Heart right ventricle (tissue), 16 donors: Measurements from ENCODE around the gene PVALEF. TPM values are rescaled to one million over a fixed set of nuclear protein-coding genes. Genes with fewer than 3 reads are reported as not detected.

Experiments
- ATAC-seq, 8 donors: fragments of 200-7000 bp; cut with Tn5 transposase; one replicate each; pipeline ENCODE4 v1.9.1; 2020; ENCODE audit warnings: mild to moderate bottlenecking in 8 of 8, moderate library complexity in 8 of 8, moderate number of reproducible peaks in 1 of 8
- DNase-seq, 2 donors: peaks; one replicate each; pipeline ENCODE4 v3.0.0-alpha.2; 2020
- H3K27ac ChIP-seq, 10 donors: fragments of 200-600 bp; sonication (generic) in 2 of 10; one replicate each; pipeline versions ENCODE4 v1.5.0 to v1.8.0; 2020 to 2022; ENCODE audit warnings: mild to moderate bottlenecking in 3 of 10
- H3K27me3 ChIP-seq, 7 donors: fragments of 200-600 bp; one replicate each; pipeline ENCODE4 v1.8.0; 2021 to 2022; ENCODE audit warnings: mild to moderate bottlenecking in 2 of 7
- H3K36me3 ChIP-seq, 9 donors: fragments of 200-600 bp; sonication (generic) in 1 of 9; one replicate each; pipeline versions ENCODE4 v1.5.0 to v1.8.0; 2020 to 2022; ENCODE audit warnings: mild to moderate bottlenecking in 2 of 9
- H3K4me1 ChIP-seq, 9 donors: fragments of 200-600 bp; sonication (generic) in 1 of 9; one replicate each; pipeline versions ENCODE4 v1.5.0 to v1.8.0; 2020 to 2022; ENCODE audit warnings: mild to moderate bottlenecking in 4 of 9
- H3K4me3 ChIP-seq, 10 donors: fragments of 200-600 bp; sonication (generic) in 2 of 10; one replicate each; pipeline versions ENCODE4 v1.5.0 to v1.8.0; 2020 to 2022; ENCODE audit warnings: mild to moderate bottlenecking in 7 of 10, moderate library complexity in 2 of 10
- H3K9me3 ChIP-seq, 11 donors: fragments of 200-600 bp in 10 of 11; sonication (generic) in 2 of 11; one replicate each; pipeline versions ENCODE4 v1.5.0 to v1.8.0; 2013 to 2022; ENCODE audit warnings: mild to moderate bottlenecking in 2 of 11, control low read depth in 1 of 11, moderate library complexity in 1 of 11
- CTCF ChIP-seq, 9 donors: fragments of 200-600 bp; sonication (generic) in 2 of 9; IDR thresholded peaks; one replicate each; pipeline versions ENCODE4 v1.5.0 to v1.8.0; 2021 to 2022; ENCODE audit warnings: antibody characterized with exemption in 9 of 9, mild to moderate bottlenecking in 5 of 9, moderate library complexity in 1 of 9
- WGBS, 2 donors: extraction: QIAGEN DNeasy Blood & Tissue Kit; methylation state at CpG; one replicate each; pipeline ENCODE4 v1.1.7; 2013; ENCODE audit warnings: inconsistent platforms in 1 of 2; 5-methylcytosine and 5-hydroxymethylcytosine counted together
- intact Hi-C, 10 donors: fragments of 100-400 bp; cut with DNase I; formaldehyde crosslinking; loops; one replicate each; pipeline versions ENCODE4 v1.11.1 to v1.14.2; 2022
- polyA plus RNA-seq, 2 donors: library from polyadenylated mRNA; stranded (reverse); fragments of 200-250 nt; gene quantifications; one replicate each; pipeline ENCODE4 v1.2.3, GENCODE V29; 2013
- total RNA-seq, 10 donors: library from RNA; stranded (reverse); fragmentation: NEBNext Ultra II Directional in 3 of 10; extraction: Animal tissue kit (Norgen Biotek cat#: 25700) in 3 of 10; gene quantifications; one replicate each; pipeline versions ENCODE4 v1.2.1 to v1.2.4, GENCODE V29; 2021 to 2023
- donor health status: Arrhythmogenic right ventricular cardiomyopathy.
- donor health status: ischemic (EF 13 %, LVEDD 7.1; RV severe dilation, severe dysfunction).
- donor health status: healthy with polysubstance abuse.
- donor health status: DM: no; HTN: yes; CAD: no.
- donor health status: DM: no; HTN: no; CAD: no.
- donor health status: ischemic (EF 25% LVEDD 6.9; RV normal size, moderate dysfunction).
- donor health status: ischemic (EF 25% LVEDD 5.7; RV mildly dilated, moderate dysfunction).
- donor health status: healthy.
- donor health status: DM: yes; HTN: yes; CAD: no.
- donor health status: Ischemic cardiomyopathy.
- donor health status: ischemic (EF 35%, LVEDD 5.7; RV mildly dilated, moderate dysfunction).
- donor health status: nonischemic (EF 11% LVEDD 7.7; RV severe dilation, severe dysfunction).
- donor health status: DM: yes; HTN: yes; CAD: no.
- donor health status: PGD.
- donor health status: ischemic (EF 29% LVEDD 5.4; RV normal size, mild dysfunction).
- donor health status: nonischemic (EF 23%, LVEDD 6.1; RV moderate dilation, normal function).

Gene PVALEF
- total and polyA plus RNA-seq, 12 donors: not detected

GRCh38 chr17:81140018-81140417 is 25.3 kb upstream of the PVALEF start:
- no peak overlapping the region for H3K27ac ChIP-seq
- no peak for DNase-seq
- 75 to 79% methylated on average over 8 of the region's 8 CpGs for WGBS, 2 donors
- H3K27me3 ChIP-seq: no peaks in the 10 kb centered on the region
- H3K9me3 ChIP-seq: no peaks in the 10 kb centered on the region
- no peaks in the 10 kb centered on the region for H3K36me3 ChIP-seq
- TF ChIP-seq CTCF (IDR thresholded peaks at IDR 0.05): no peak
- peaks cover 0 to 13% (median 9%) of the 10 kb centered on the region in 9 donors for H3K4me1 ChIP-seq
- intact Hi-C loops: loop anchor here in 7 of 10 donors (2.0 to 10.0 kb wide), 9 partner anchors 55 to 395 kb away; partner anchors contain the start of gene CEP131 (in 1 of the 7)
- no peak for ATAC-seq
- H3K4me3 ChIP-seq: no peak overlapping the region

- no peaks in the 10 kb centered on the region for H3K27me3 ChIP-seq
- no peak overlapping the region for H3K4me3 ChIP-seq
- intact Hi-C loops: loop anchor here in 7 of 10 donors (2.0 to 10.0 kb wide), 9 partner anchors 54 to 394 kb away; partner anchors contain the start of gene CEP131 (in 1 of the 7)
- TF ChIP-seq CTCF (IDR thresholded peaks at IDR 0.05): no peak
- H3K36me3 ChIP-seq: no peaks in the 10 kb centered on the region
- peaks cover 0 to 13% (median 9%) of the 10 kb centered on the region in 9 donors for H3K4me1 ChIP-seq
- ATAC-seq: no peak
- 92 to 94% methylated on average over 26 to 37 of the region's 37 CpGs for WGBS, 2 donors
- no peak for DNase-seq
- no peaks in the 10 kb centered on the region for H3K9me3 ChIP-seq
- no peak overlapping the region for H3K27ac ChIP-seq
Measured at GRCh38 chr17:81140695-81141094, 24.6 kb upstream of the PVALEF start.

GRCh38 chr17:81142301-81143199 is 22.8 kb upstream of the PVALEF start:
- intact Hi-C loops: loop anchor here in 9 of 10 donors (1.0 to 10.0 kb wide), 12 partner anchors 52 to 392 kb away; partner anchors contain the start of gene CEP131 (in 1 of the 9)

More at GRCh38 chr17:81142301-81143199, 22.8 kb upstream of the PVALEF start:
- TF ChIP-seq CTCF (IDR thresholded peaks at IDR 0.05): peak; percentile 47 to 77 (median 75)
- peak; percentile 81 to 82 for DNase-seq
- Histone ChIP-seq H3K4me3 (no peak overlapping the region), H3K27ac (no peak overlapping the region), H3K9me3 (no peaks in the 10 kb centered on the region), H3K27me3 (no peaks in the 10 kb centered on the region), H3K4me1 (peaks cover 0 to 9% (median 9%) of the 10 kb centered on the region in 9 donors), H3K36me3 (no peaks in the 10 kb centered on the region)
- WGBS, 2 donors: 35 to 41% methylated on average over 25 of the region's 25 CpGs
- peak; percentile 89 to 98 (median 92) for ATAC-seq
